Ovary (tissue), 3 donors: ENCODE results near the gene CLEC1B.

Experiments used
- EP300 ChIP-seq: sonication (generic); formaldehyde crosslinking; IDR thresholded peaks from one replicate; pipeline ENCODE4 v1.6.1; 2017; ENCODE audit warnings: antibody characterized with exemption
- POLR2A ChIP-seq: fragments of 450-650 bp; IDR thresholded peaks from one replicate; pipeline ENCODE4 v1.6.1; 2017; ENCODE audit warnings: antibody characterized with exemption, mild to moderate bottlenecking, moderate library complexity
- TF ChIP-seq, protein P1 (sequence below), 3 donors: fragments of 450-650 bp in 2 of 3; fragments of 200-600 bp in 1 of 3; IDR thresholded peaks; one replicate each; pipeline versions ENCODE4 v1.5.1 to v1.8.0; 2016 to 2022; ENCODE audit warnings: antibody characterized with exemption in 3 of 3, mild to moderate bottlenecking in 1 of 3
- donor health status: DM: no; HTN: no; CAD: no.

DNA sequence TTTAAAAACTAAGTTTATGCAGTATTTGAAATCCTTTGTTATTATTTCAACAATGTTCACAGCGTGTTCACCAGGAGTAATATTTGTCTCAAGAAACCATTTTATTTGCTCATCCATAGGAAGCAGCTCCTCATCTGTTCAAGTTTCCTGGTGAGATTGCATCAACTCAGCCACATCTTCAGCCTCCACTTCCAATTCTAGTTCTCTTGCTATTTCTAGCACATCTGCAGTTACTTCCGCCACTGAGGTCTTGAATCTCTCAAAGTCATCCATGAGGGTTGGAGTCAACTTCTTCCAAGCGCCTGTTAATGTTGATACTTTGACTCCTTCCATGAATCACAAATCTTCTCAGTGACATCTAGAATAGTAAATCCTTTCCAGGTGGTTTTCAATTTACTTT is 49.6 kb upstream of the CLEC1B start:
- TF ChIP-seq POLR2A (no peak), EP300 (no peak)
- TF ChIP-seq, protein P1, sequence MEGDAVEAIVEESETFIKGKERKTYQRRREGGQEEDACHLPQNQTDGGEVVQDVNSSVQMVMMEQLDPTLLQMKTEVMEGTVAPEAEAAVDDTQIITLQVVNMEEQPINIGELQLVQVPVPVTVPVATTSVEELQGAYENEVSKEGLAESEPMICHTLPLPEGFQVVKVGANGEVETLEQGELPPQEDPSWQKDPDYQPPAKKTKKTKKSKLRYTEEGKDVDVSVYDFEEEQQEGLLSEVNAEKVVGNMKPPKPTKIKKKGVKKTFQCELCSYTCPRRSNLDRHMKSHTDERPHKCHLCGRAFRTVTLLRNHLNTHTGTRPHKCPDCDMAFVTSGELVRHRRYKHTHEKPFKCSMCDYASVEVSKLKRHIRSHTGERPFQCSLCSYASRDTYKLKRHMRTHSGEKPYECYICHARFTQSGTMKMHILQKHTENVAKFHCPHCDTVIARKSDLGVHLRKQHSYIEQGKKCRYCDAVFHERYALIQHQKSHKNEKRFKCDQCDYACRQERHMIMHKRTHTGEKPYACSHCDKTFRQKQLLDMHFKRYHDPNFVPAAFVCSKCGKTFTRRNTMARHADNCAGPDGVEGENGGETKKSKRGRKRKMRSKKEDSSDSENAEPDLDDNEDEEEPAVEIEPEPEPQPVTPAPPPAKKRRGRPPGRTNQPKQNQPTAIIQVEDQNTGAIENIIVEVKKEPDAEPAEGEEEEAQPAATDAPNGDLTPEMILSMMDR (IDR thresholded peaks at IDR 0.05), result no peak
